ENCODE data around the gene WDFY2. TPM values are rescaled to one million over a fixed set of nuclear protein-coding genes. Genes with fewer than 3 reads are reported as not detected.

The WDFY2 gene
- total and polyA plus RNA-seq, 2 experiments from 2014 or later: 11.4 to 24.0 TPM

DNA sequence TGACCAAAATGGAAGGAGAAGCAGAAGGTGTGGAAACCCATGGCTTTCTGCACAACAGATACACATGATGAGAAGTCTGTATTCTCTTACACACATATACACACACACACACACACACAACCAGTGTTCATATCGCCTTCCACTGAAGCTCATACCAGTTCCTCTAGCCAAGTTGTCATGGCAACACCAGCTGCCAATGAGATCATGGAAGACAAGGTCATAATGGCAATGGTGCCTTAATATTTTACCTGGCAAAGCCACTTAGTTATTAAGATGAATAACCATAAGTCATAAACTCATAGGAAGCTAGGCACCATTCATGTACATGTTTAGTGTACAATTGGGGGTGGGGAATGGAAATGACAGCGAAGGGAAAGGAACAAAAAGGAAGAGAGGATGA is 222.3 kb downstream of the WDFY2 start (continued):
- TF ChIP-seq, protein P1, sequence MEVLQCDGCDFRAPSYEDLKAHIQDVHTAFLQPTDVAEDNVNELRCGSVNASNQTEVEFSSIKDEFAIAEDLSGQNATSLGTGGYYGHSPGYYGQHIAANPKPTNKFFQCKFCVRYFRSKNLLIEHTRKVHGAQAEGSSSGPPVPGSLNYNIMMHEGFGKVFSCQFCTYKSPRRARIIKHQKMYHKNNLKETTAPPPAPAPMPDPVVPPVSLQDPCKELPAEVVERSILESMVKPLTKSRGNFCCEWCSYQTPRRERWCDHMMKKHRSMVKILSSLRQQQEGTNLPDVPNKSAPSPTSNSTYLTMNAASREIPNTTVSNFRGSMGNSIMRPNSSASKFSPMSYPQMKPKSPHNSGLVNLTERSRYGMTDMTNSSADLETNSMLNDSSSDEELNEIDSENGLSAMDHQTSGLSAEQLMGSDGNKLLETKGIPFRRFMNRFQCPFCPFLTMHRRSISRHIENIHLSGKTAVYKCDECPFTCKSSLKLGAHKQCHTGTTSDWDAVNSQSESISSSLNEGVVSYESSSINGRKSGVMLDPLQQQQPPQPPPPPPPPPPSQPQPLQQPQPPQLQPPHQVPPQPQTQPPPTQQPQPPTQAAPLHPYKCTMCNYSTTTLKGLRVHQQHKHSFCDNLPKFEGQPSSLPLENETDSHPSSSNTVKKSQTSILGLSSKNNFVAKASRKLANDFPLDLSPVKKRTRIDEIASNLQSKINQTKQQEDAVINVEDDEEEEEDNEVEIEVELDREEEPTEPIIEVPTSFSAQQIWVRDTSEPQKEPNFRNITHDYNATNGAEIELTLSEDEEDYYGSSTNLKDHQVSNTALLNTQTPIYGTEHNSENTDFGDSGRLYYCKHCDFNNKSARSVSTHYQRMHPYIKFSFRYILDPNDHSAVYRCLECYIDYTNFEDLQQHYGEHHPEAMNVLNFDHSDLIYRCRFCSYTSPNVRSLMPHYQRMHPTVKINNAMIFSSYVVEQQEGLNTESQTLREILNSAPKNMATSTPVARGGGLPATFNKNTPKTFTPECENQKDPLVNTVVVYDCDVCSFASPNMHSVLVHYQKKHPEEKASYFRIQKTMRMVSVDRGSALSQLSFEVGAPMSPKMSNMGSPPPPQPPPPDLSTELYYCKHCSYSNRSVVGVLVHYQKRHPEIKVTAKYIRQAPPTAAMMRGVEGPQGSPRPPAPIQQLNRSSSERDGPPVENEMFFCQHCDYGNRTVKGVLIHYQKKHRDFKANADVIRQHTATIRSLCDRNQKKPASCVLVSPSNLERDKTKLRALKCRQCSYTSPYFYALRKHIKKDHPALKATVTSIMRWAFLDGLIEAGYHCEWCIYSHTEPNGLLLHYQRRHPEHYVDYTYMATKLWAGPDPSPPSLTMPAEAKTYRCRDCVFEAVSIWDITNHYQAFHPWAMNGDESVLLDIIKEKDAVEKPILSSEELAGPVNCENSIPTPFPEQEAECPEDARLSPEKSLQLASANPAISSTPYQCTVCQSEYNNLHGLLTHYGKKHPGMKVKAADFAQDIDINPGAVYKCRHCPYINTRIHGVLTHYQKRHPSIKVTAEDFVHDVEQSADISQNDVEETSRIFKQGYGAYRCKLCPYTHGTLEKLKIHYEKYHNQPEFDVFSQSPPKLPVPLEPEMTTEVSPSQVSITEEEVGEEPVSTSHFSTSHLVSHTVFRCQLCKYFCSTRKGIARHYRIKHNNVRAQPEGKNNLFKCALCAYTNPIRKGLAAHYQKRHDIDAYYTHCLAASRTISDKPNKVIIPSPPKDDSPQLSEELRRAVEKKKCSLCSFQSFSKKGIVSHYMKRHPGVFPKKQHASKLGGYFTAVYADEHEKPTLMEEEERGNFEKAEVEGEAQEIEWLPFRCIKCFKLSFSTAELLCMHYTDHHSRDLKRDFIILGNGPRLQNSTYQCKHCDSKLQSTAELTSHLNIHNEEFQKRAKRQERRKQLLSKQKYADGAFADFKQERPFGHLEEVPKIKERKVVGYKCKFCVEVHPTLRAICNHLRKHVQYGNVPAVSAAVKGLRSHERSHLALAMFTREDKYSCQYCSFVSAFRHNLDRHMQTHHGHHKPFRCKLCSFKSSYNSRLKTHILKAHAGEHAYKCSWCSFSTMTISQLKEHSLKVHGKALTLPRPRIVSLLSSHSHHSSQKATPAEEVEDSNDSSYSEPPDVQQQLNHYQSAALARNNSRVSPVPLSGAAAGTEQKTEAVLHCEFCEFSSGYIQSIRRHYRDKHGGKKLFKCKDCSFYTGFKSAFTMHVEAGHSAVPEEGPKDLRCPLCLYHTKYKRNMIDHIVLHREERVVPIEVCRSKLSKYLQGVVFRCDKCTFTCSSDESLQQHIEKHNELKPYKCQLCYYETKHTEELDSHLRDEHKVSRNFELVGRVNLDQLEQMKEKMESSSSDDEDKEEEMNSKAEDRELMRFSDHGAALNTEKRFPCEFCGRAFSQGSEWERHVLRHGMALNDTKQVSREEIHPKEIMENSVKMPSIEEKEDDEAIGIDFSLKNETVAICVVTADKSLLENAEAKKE (CRISPR knock-in tag; IDR thresholded peaks at IDR 0.05): no peak
- TF ChIP-seq NANOG (IDR thresholded peaks at IDR 0.05; ENCODE audit: borderline replicate concordance) (no peak), CREB1 (CRISPR knock-in tag; IDR thresholded peaks at IDR 0.05; ENCODE audit: low read depth) (no peak)
- TF ChIP-seq, protein P2, sequence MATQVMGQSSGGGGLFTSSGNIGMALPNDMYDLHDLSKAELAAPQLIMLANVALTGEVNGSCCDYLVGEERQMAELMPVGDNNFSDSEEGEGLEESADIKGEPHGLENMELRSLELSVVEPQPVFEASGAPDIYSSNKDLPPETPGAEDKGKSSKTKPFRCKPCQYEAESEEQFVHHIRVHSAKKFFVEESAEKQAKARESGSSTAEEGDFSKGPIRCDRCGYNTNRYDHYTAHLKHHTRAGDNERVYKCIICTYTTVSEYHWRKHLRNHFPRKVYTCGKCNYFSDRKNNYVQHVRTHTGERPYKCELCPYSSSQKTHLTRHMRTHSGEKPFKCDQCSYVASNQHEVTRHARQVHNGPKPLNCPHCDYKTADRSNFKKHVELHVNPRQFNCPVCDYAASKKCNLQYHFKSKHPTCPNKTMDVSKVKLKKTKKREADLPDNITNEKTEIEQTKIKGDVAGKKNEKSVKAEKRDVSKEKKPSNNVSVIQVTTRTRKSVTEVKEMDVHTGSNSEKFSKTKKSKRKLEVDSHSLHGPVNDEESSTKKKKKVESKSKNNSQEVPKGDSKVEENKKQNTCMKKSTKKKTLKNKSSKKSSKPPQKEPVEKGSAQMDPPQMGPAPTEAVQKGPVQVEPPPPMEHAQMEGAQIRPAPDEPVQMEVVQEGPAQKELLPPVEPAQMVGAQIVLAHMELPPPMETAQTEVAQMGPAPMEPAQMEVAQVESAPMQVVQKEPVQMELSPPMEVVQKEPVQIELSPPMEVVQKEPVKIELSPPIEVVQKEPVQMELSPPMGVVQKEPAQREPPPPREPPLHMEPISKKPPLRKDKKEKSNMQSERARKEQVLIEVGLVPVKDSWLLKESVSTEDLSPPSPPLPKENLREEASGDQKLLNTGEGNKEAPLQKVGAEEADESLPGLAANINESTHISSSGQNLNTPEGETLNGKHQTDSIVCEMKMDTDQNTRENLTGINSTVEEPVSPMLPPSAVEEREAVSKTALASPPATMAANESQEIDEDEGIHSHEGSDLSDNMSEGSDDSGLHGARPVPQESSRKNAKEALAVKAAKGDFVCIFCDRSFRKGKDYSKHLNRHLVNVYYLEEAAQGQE (IDR thresholded peaks at IDR 0.05; ENCODE audit: unreplicated experiment): no peak

DNA sequence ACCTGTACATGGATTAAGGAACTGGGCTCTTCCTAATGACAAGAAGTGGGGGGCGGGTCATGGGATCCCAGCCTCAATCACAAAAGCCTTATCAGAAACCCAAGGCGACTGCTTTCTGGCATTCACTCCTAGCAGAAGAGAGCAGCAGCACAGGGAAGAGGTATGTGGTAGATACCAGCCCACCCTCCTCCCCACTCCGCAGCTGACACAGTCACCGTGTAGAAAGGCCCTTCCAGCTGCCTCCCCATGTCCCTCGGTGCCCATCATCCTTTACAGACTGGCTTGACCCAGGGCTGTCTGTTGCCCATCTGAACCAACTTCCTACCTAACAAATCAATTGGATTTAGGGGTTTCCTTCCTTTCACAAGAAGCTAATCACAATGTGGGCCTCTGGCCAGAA is 222.8 kb downstream of the WDFY2 start:
- peaks cover 8% of the 10 kb centered on the region for H3K27me3 Mint-ChIP-seq (ENCODE audit: insufficient read depth, low read depth, poor library complexity)
- Histone ChIP-seq H2AFZ (no peak overlapping the region), H3K9me2 (ENCODE audit: insufficient read depth) (no peaks in the 10 kb centered on the region), H3K36me3 (ENCODE audit: insufficient read depth) (no peaks in the 10 kb centered on the region), H3F3A (replicated peaks; ENCODE audit: low read depth) (peaks cover 9% of the 10 kb centered on the region; the same call in 1 of the 2 replicates), H3K27ac (ENCODE audit: low read depth) (no peak overlapping the region), H3K4me2 (no peak overlapping the region), H4K20me1 (replicated peaks; ENCODE audit: insufficient read depth) (no peaks in the 10 kb centered on the region), H3K79me2 (replicated peaks; ENCODE audit: insufficient read depth) (0 out of 2 replicates have a peak, but pooled peaks cover 4% of the 10 kb centered on the region), H3K4me1 (ENCODE audit: insufficient read depth) (peaks cover 34% of the 10 kb centered on the region), H3K4me3 (no peak overlapping the region), H3K27me3 (ENCODE audit: insufficient read depth) (no peaks in the 10 kb centered on the region)
- no peak overlapping the region for H3K27ac Mint-ChIP-seq
- peaks cover 38% of the 10 kb centered on the region for H3K4me1 Mint-ChIP-seq
- no peak overlapping the region for H3K4me3 Mint-ChIP-seq
- no peak for DNase-seq (ENCODE audit: low spot score)
- ATAC-seq: no peak
- no peaks in the 10 kb centered on the region for H3K36me3 Mint-ChIP-seq (ENCODE audit: low read depth)
- no peaks in the 10 kb centered on the region for H3K9me3 Mint-ChIP-seq
- TF ChIP-seq, protein P3, sequence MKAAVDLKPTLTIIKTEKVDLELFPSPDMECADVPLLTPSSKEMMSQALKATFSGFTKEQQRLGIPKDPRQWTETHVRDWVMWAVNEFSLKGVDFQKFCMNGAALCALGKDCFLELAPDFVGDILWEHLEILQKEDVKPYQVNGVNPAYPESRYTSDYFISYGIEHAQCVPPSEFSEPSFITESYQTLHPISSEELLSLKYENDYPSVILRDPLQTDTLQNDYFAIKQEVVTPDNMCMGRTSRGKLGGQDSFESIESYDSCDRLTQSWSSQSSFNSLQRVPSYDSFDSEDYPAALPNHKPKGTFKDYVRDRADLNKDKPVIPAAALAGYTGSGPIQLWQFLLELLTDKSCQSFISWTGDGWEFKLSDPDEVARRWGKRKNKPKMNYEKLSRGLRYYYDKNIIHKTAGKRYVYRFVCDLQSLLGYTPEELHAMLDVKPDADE (IDR thresholded peaks at IDR 0.05): no peak
- TF ChIP-seq EZH2 (IDR thresholded peaks at IDR 0.05; ENCODE audit: low read depth, unreplicated experiment) (no peak), NANOG (IDR thresholded peaks at IDR 0.05; ENCODE audit: borderline replicate concordance) (no peak), ZNF114 (CRISPR knock-in tag; IDR thresholded peaks at IDR 0.05) (no peak), EZH2phosphoT487 (IDR thresholded peaks at IDR 0.05; ENCODE audit: unreplicated experiment) (no peak)
- TF ChIP-seq, protein P2 (IDR thresholded peaks at IDR 0.05; ENCODE audit: unreplicated experiment): no peak
